ENCODE data around the gene EPS8. TPM values are rescaled to one million over a fixed set of nuclear protein-coding genes. Genes with fewer than 3 reads are reported as not detected.

Gene EPS8
- total RNA-seq, 2 experiments from 2014 or later, result 0.61 to 0.92 TPM

DNA sequence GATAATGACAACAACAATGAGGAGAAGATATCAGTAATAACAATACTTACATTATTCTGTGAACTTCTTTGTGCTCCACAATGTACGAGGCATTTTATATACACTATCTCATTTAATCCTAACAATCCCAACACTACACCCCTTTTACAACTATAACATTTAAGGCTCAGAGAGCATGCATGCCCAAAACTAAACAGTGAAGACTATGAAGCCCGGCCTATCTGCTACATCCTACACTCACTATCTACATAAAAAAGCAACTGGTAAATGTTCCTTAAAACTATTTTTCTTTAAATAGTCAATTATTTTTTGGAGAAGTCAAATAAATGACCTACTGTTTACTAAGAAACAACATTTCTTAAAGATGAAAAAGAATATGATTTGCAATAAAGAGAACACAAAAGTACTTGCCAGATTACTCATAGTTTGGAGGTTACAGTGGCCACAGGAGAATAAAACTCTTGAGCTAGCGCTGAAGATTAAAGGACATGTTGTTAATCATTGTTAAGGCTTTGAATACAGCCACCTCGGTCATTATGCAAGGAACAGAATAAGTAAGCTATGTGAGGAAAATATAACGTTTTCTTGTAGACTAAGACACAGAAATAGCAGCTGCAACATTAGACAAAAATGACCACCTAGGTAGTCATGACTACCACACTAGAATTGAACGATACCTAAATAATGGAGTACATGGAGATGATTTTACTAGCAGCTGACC lies 56.7 kb downstream of the EPS8 start:
- no TSS peak for BruUV-seq (replicated peaks)
- H3K4me2 ChIP-seq (ENCODE audit: low read length), result no peak overlapping the region
- H4K20me1 ChIP-seq (ENCODE audit: insufficient read depth, low read length), result no peaks in the 10 kb centered on the region
- TF ChIP-seq EZH2phosphoT487 (IDR thresholded peaks at IDR 0.05; ENCODE audit: borderline replicate concordance, low read depth, low read length), result no peak
- TF ChIP-seq, protein P1, sequence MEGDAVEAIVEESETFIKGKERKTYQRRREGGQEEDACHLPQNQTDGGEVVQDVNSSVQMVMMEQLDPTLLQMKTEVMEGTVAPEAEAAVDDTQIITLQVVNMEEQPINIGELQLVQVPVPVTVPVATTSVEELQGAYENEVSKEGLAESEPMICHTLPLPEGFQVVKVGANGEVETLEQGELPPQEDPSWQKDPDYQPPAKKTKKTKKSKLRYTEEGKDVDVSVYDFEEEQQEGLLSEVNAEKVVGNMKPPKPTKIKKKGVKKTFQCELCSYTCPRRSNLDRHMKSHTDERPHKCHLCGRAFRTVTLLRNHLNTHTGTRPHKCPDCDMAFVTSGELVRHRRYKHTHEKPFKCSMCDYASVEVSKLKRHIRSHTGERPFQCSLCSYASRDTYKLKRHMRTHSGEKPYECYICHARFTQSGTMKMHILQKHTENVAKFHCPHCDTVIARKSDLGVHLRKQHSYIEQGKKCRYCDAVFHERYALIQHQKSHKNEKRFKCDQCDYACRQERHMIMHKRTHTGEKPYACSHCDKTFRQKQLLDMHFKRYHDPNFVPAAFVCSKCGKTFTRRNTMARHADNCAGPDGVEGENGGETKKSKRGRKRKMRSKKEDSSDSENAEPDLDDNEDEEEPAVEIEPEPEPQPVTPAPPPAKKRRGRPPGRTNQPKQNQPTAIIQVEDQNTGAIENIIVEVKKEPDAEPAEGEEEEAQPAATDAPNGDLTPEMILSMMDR (conservative IDR thresholded peaks at IDR 0.05; ENCODE audit: low read length), result no peak
- no peaks in the 10 kb centered on the region for H3K36me3 ChIP-seq (ENCODE audit: insufficient read depth, low read length)
- no peak overlapping the region for H3K27ac ChIP-seq (ENCODE audit: low read depth, low read length, poor library complexity, severe bottlenecking)
- ChIA-PET POLR2A (interaction anchor here (0.7 kb wide), 1 partner anchor 1843 kb away, joined by 3 read pairs; no protein-coding TSS in a partner anchor), CTCF (ENCODE audit: unreplicated experiment) (no interaction called here)
- H3K9me2 ChIP-seq (ENCODE audit: insufficient read depth, low read length), result no peaks in the 10 kb centered on the region
- intact Hi-C loops (cut with micrococcal nuclease; ENCODE audit: unreplicated experiment), result no loop called here
- no peak for DNase-seq (ENCODE audit: low spot score)
- H3K4me3 ChIP-seq (ENCODE audit: low read depth, low read length, poor library complexity, severe bottlenecking), result no peak overlapping the region
- H2AFZ ChIP-seq (ENCODE audit: low read length), result no peak overlapping the region
- H3K79me2 ChIP-seq (ENCODE audit: insufficient read depth, low read depth, low read length), result no peaks in the 10 kb centered on the region
- no peaks in the 10 kb centered on the region for H3K9me3 ChIP-seq (ENCODE audit: low read length)
- H3K4me1 ChIP-seq (ENCODE audit: insufficient read depth, low read length, poor library complexity, severe bottlenecking), result no peaks in the 10 kb centered on the region

DNA sequence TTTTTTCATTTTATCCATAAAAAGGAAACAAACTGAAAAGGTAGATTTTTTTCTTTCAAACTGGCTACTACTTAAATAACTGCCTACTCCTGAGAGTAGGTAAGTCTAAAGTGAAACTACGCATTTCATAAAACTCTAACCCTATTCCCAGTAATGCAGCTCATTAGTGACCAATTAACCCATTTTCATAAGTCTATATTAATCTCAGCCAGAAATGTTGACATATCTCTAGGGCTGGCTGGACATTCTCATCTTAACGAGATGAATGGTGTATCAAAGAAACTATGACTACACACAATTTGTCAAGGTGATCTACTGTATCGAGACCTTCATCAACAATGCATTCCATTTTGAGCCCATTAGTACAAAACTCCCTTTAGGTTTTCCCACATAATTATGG lies 57.2 kb downstream of the EPS8 start:
- Histone ChIP-seq H3K9me3 (ENCODE audit: low read length) (no peaks in the 10 kb centered on the region), H2AFZ (ENCODE audit: low read length) (no peak overlapping the region), H3K27ac (ENCODE audit: low read depth, low read length, poor library complexity, severe bottlenecking) (no peak overlapping the region), H3K4me3 (ENCODE audit: low read depth, low read length, poor library complexity, severe bottlenecking) (no peak overlapping the region), H4K20me1 (ENCODE audit: insufficient read depth, low read length) (no peaks in the 10 kb centered on the region), H3K4me1 (ENCODE audit: insufficient read depth, low read length, poor library complexity, severe bottlenecking) (no peaks in the 10 kb centered on the region), H3K79me2 (ENCODE audit: insufficient read depth, low read depth, low read length) (no peaks in the 10 kb centered on the region), H3K4me2 (ENCODE audit: low read length) (no peak overlapping the region), H3K36me3 (ENCODE audit: insufficient read depth, low read length) (no peaks in the 10 kb centered on the region), H3K9me2 (ENCODE audit: insufficient read depth, low read length) (no peaks in the 10 kb centered on the region)
- no peak for TF ChIP-seq EZH2phosphoT487 (IDR thresholded peaks at IDR 0.05; ENCODE audit: borderline replicate concordance, low read depth, low read length)
- TF ChIP-seq, protein P1 (conservative IDR thresholded peaks at IDR 0.05; ENCODE audit: low read length), result no peak
- ChIA-PET POLR2A (interaction anchor here (0.5 kb wide), 1 partner anchor 80 kb away, joined by 4 read pairs; no protein-coding TSS in a partner anchor), CTCF (ENCODE audit: unreplicated experiment) (no interaction called here)
- BruUV-seq (replicated peaks), result no TSS peak
- intact Hi-C loops (cut with micrococcal nuclease; ENCODE audit: unreplicated experiment), result no loop called here
- no peak for DNase-seq (ENCODE audit: low spot score)

GRCh38 chr12:15729097-15729496 lies 60.1 kb downstream of the EPS8 start:
- no peaks in the 10 kb centered on the region for H3K36me3 ChIP-seq (ENCODE audit: insufficient read depth, low read length)
- POLR2A ChIA-PET, result no interaction called here
- no peak overlapping the region for H3K4me2 ChIP-seq (ENCODE audit: low read length)
- no peaks in the 10 kb centered on the region for H3K79me2 ChIP-seq (ENCODE audit: insufficient read depth, low read depth, low read length)
- intact Hi-C loops (cut with micrococcal nuclease; ENCODE audit: unreplicated experiment), result no loop called here
- no peak overlapping the region for H3K27ac ChIP-seq (ENCODE audit: low read depth, low read length, poor library complexity, severe bottlenecking)
- DNase-seq (ENCODE audit: low spot score), result no peak
- TF ChIP-seq EZH2phosphoT487 (IDR thresholded peaks at IDR 0.05; ENCODE audit: borderline replicate concordance, low read depth, low read length), result no peak
- TF ChIP-seq, protein P1 (conservative IDR thresholded peaks at IDR 0.05; ENCODE audit: low read length), result no peak
- CTCF ChIA-PET (ENCODE audit: unreplicated experiment), result no interaction called here
- no peaks in the 10 kb centered on the region for H3K9me2 ChIP-seq (ENCODE audit: insufficient read depth, low read length)
- no peaks in the 10 kb centered on the region for H4K20me1 ChIP-seq (ENCODE audit: insufficient read depth, low read length)
- no TSS peak for BruUV-seq (replicated peaks)
- H3K4me1 ChIP-seq (ENCODE audit: insufficient read depth, low read length, poor library complexity, severe bottlenecking), result no peaks in the 10 kb centered on the region
- H2AFZ ChIP-seq (ENCODE audit: low read length), result no peak overlapping the region
- H3K4me3 ChIP-seq (ENCODE audit: low read depth, low read length, poor library complexity, severe bottlenecking), result no peak overlapping the region
- H3K9me3 ChIP-seq (ENCODE audit: low read length), result no peaks in the 10 kb centered on the region

Data from OCI-LY7 (cell line).